Left renal pelvis (tissue), 4 donors: ENCODE results near the gene QKI. TPM values are rescaled to one million over a fixed set of nuclear protein-coding genes. Genes with fewer than 3 reads are reported as not detected.
A peak's percentile ranks its signal among the peaks of the same experiment; 100 is the strongest.
"Not testable (repeated sequence)": the region's sequence is repeated elsewhere in the genome, so short reads cannot be mapped to it uniquely, and the experiment has no call there.

ENCODE experiments used
- DNase-seq, 4 donors: peaks; one replicate each; pipeline ENCODE4 v3.0.0-alpha.2; 2013; ENCODE audit warnings: low read depth in 4 of 4, low spot score in 3 of 4
- polyA plus RNA-seq, 4 donors: library from polyadenylated mRNA; unstranded; fragments of 120-200 nt; gene quantifications; one replicate each; pipeline ENCODE4 v1.2.1, GENCODE V29; 2013; ENCODE audit not compliant: insufficient read length in 4 of 4

Gene QKI
- 100 to 1,000 TPM; 159 to 228 (median 212) TPM for polyA plus RNA-seq

DNA sequence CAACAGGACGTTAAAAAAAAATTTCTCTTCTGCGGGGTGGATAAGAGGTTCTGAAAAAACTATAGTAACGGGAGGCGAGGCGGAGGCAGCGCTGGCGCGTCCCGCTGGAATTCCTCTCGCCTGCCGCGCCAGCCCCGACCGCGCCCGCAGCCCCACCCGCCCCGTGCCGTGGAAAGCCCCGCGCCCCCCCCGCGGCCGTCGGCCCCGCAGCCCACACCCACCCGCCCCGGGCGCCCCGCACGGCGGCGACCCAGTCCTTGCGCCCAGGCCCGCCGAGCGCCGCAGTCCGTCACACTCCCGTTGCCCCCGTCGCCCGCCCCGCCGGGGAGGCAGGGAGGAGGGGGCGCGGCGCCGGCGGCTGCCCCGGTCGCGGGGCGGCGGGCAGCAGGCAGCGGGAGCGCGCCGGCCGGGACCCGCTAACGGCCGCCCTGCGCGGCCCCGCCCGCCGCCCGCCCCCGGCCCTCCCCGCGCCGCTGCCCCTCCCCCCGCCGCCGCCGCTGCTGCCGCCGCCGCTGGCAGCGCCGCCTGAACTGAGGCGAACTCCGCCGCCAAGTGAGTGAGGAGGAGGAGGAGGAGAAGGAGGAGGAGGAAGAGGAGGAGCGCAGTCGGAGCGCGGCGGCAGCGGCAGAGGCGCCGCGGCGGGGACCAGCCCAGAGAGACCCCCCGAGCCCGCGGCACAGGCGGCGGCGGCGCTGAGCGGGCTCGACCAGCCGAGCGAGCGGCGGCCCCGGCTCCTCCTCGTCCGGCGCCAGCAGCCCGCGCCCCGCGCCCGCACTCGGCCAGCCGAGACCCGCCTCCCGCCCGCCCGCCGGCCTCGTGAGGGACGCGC is at the start of gene QKI:
Gene QKI (plus strand): TSS at position 602 of the 829 bp plus-strand sequence. CDS start 476 bp downstream, outside the sequence.
- DNase-seq: peak in 1 of 4 donors; percentile 55

DNA sequence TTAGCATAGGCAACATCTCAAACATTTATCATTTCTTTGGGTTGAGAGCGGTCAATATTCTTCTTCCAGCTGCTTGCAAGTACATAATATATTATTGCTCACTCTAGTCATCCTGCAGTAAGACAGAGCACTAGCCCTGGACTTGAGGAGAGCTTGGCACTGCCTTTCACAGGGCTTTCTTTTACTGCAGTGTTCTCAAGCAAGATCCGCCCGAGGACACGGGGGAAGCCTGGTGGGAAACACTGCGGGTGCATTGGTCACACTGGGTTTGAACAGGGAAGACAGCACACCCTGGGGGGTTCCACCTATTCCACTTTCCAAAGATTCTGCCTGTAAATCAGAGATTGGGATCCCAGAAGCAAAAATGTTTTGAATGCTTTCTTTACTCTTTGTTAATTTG is 48.2 kb upstream of the QKI start:
- DNase-seq: no peak

DNA sequence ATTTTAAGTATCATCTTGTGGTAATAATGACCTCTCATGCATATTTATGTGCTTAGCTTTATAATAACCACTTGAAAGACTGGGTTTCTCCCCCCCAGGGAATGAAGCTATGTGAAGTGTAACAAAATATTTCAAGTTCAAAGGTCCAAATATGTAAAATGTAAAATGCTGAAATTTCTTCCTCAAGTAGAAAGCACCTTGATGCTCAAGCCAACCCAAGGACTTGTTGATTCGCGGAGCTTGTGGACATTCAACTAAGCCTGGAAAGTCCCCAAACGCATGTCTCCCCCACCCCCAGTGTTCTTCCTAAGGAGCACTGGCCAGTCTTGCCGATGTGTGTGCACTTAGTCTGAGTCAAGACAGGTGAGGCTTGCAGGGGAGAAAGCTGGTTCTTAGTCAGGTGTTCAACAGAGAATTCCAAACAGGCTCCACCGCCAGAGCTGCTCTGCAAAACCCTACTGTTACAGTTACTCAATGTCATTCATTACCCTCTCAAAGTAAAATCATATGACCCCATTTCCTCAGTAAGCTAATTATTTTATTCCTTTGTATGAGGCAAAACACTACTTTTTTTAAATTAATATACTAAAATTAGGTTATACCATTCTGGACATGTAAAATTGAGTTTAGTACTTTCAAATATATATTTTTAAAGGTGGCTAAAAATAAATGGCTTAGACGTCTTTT is 46.9 kb upstream of the QKI start:
- DNase-seq: no peak

DNA sequence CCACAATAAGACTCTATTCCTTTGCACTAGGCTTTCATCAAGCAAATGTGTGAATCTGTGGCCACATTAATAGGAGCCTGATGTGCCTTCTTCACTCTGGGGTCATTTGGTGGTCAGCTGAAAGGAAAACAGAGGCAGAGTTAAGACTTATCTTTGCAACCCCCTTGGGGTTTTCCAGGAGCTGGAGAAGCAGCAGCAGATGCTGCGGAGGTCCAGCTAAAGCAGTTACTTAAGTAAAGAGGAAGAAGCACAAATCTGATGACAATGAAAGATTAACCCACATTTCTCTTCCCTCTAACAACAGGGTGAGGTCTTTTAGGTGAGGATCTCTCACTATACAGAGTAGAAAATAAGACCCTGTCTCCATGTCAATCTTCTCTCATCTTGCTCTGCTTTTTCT is 45.4 kb upstream of the QKI start:
- no peak for DNase-seq

DNA sequence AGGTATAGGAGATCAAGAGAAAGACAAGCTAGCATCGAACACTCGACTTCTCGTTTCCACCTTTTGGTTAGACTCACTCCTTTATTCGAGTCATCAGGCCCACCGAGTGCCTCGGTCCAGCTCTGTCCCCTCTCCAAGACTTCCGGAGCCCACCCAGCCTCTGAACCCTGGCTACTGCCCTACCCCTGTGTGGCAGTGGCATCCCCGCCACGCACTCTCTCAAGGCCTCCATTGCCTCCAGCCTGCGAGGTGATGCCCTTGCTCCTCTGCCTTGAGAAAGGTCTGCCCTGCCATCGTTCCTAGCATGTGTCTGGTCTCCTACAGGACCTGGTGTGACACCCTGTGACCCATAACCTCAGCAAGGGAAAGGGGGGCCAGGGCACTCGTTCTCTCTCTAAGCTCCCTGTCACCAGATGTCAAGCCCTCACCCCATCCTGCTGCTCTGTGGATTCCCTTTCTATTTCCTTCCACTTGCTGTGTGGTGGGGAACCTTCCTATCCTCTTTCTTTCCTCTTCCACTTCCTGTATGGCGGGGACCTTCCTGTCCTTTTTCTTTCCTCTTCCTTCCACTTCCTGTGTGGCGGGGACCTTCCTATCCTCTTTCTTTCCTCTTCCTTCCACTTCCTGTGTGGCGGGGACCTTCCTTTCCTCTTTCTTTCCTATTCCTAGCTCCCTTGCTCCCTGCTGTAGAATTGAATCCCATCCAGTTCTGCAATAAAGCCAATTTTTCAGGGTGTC is 44.7 kb upstream of the QKI start:
- DNase-seq: no peak

DNA sequence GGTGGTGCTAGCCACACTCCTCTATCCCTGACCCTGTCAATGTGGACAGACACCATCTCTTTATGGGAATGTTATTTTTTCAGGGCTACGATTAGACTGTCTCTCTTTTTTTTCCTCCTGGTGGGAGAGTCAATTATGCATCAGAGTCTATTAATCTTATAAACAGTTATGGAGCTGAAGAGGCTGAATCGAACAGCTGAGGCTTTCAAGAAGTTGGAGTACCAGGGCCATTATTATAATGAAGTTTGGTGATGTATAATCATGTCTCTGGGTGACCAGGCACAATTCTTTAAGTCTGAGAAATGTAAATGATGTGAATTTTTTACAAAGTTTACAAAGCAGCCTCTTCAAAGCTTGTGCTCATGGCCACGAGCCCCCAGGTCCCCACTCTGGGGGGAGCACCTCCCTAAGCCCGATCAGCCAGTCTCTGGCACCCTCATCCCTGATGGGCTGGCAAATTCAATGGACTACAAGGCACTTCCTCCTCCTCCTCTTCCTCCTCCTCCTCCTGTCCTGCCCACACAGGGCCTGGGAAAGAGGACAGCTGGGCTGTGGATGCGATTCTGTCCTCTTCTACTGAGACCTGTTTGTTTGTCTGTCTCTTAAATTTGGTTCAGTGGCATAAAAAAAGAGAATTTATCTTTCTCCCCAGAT is 43.9 kb upstream of the QKI start:
- no peak for DNase-seq

DNA sequence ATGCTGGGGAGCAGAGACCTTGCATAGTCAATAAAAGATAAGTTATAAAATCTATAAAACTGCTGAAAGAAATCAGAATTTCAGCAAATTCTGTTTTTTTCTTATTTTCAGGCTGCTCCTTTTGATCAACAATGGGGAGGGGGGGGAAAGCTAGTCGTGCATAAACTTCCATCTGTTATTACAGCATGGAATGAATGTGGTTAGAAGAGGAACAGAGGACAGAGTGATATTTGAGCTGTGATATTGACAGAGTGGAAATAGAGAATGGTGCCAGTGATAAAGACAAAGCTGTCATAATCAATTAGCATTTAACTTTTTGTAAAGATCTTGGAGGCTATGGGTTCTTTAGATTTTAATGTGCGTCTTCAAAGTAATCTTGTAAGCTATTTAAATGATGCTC is 43.4 kb upstream of the QKI start:
- no peak for DNase-seq

DNA sequence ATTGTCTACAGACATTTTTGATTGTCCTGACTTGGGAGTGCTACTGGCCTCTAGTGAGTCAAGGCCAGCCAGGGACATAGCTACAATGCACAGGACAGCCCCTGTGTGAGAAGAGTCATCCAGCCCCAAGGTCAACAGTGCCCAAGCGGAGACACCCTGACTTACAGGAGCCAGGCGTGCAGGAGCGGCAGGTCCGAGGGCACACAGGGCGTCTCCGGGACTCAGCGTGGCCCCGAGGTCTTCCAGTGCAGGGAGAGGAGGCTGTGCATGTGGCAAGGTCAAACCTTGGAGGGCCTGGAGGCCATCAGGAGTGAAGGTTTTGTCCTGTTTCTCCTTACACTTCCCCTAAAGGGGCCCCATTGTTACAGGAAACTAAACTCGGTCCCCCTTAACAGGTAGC is 41.3 kb upstream of the QKI start:
- no peak for DNase-seq

DNA sequence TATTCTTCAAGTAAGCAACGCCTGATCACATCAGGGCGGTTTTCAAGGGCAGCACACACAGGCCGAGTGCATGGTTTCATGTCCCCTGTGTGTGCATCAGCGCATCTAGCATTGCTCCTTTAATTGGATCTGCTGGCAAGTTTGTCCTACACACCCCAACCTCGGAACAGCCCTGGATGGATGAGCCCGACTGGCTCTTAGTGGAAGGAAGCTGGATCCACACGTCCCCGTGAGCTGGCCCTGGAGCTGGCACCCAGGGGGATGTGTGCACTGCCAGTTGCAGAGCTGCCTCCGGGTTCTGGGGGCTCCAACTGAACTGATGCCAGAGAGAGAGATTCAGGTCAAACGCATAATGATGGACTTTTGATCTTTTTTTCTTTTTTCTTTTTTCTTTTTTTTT is 39.2 kb upstream of the QKI start:
- DNase-seq: no peak

DNA sequence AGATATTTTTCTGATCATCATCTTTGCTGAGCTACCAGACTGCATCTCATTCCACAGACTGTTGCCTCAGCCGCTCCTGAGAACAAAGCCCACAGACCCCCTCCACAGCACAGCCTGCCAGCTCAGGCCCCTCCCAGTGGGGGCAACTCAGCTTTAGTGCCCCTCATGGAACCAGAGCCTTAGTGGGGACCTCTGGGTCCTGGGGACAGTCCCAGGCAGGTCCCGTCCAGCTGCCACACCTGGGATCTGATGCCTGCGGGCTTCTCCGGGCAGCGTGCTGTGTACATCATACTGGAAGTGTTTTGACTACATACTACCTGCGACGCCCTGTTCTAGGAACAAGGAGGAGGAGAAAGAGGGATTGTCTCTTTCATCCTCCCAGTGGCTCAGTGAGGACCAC is 38.3 kb upstream of the QKI start:
- DNase-seq: no peak

DNA sequence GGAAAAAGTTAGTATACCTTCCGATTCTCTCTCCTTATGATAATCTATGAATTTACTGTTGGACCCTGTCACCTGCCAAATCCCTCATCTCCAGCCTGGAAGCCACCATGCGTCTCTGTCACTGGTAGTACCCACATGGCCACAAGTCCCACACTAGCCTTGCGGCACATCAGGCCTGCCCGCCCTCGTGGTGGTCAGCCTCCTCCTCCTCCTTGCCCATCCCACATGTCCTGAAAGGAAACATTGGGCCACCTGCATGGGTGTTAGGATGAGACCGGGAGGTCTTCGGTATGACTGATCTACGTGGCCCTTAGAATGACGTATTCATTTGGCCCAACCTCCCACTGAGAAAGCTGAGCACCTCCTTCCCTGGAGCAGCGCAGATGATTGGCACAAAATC is 37.0 kb upstream of the QKI start:
- DNase-seq: no peak

DNA sequence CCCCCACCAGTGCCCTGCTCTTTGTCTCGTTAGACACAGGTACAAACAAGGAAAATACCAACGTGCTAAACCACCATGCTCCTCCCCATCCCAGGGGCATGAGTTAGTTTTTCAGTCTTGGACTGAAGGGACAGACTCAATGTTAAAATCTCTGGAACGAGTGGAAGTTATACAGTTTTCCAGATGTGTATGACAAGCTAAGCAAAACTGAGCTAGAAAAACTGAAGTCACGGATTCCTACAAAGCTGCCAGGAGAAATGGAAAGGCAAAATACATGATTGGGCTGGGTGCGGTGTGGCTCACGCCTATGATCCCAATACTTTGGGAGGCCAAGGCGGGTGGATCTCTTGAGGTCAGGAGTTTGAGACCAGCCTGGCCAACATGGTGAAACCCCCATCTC is 34.3 kb upstream of the QKI start:
- no peak for DNase-seq

DNA sequence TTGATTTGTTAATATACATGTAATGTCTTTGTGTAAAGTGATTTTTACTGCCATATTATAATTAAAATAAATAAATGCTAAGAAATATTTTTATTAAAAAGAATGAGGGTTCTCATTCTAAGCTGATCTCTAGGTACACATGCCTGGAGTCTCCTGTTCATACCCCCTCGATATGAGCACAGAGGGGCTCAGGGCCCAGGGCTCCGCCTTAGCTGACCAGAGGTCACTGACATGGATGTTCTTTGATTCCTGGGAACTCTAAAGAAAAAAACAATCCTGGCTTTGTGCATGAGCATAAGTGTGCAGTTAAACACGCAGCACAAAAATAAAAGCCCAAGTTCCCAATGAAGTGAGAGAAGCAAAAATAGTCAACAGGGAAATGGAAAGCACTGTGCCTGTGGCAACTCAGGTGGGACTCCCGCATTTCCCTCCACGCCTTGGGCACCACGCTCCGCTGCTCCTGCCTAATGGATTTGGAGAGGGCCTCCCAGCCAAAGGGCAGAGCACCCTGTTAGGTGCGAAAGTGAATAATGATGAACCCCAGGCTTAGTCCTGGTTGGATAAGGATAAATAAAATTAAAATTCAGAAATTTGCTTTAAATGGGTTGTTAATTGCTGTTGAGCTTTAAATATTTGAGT is 33.3 kb upstream of the QKI start:
- DNase-seq: no peak

DNA sequence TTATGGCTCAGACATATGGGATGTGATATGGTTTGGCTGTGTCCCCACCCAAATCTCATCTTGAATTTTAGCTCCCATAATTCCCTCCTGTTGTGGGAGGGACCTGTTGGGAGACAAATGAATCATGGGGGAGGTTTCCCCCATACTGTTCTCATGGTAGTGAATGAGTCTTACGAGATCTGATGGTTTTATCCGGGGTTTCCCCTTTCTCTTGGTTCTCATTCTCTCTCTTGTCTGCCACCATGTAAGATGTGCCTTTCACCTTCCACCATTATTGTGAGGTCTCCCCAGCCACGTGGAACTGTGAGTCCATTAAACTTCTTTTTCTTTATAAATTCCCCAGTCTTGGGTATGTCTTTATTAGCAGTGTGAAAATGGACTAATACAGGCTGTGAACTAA is 31.1 kb upstream of the QKI start:
- not testable (repeated sequence) for DNase-seq

DNA sequence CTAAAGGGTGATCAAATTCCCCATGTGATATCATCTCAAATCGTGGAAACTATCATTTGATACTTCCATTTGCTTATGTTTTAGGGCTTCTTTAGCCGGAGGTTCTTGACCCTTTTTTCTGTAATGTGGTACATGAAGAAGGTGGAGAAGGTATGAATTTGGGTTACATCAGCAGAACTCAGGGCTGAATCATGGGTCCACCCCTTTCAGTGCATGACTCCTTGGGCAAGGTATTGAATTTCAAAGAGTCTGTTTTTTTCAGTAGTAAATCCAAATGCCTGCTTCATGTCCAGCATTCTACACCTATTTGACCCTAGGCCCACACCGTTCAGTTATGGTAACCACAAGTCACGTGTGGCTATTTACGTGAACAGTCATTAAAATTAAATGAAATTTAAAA is 30.6 kb upstream of the QKI start:
- DNase-seq: no peak

DNA sequence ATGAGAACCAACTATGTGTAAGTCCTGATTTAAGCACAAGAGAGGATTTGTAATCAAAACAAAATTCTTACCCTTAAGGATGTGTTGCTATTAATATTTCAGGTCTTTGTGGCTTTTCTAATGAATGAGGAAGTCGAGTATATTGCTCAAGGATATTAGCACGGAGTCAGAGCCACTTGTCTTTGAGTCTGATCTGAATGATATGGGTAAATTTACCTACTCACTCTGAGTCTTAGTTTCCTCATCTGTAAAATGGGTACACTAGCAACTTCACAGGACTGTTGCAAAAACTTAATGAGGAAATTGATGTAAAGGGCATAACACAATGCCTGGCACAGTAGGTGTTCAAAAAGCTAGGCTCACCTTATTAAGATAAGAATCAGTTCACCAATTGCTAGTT is 30.0 kb upstream of the QKI start:
- DNase-seq: no peak

DNA sequence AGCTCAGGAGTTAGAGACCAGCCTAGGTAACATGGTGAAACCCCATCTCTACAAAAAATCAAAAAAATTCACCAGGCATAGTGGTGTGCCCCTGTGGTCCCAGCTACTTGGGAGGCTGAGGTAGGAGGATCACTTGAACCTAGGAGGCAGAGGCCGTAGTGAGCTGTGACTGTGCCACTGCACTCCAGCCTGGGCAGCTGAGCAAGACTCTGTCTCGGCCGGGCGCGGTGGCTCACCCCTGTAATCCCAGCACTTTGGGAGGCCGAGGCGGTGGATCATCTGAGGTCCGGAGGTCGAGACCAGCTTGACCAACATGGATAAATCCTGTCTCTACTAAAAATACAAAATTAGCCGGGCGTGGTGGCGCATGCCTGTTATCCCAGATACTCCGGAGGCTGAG is 29.0 kb upstream of the QKI start:
- not testable (repeated sequence) for DNase-seq

DNA sequence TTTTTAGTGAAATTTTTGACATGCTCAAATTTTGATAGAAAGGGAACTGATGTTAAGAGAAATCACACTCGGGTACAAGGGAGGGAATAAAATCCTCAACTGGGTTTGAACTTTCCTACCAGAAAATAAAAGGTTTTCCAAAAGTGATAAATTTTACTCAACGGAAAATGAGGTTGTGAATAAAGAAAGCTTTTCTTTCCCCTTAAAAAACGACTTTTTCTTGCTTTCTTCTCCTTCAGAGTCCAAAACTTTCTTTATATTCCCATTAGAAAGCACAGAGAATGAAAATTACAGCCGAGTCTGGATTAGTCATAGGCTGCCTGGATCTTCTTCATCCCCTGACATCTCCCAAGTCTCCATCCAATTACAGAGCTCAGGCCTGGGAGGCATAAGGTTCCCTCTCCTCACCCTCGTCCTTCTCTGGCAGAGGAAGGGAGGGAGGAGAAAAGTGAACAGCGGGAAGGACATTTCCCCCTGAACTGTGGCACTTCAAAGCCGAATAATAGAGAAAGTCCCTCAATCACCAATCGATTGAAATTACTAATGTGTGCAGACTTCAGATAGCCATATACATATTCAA is 28.1 kb upstream of the QKI start:
- no peak for DNase-seq

DNA sequence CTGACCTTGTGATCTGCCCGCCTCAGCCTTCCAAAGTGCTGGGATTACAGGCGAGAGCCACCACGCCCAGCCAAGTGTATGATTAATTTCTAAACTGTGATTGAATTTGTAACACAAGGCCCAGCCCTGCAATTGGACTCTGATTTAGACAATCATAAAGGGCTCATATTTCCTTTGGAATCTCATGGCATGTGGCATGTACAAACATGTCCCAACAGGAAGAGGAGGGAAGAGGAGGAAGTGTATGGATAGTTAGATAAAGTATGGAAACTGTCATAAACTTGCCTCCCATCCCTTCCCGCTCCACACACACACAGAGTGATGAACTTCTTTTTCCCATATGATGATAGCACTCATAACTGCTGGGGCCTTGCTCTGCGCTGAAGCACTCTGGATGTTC is 27.2 kb upstream of the QKI start:
- DNase-seq: no peak

DNA sequence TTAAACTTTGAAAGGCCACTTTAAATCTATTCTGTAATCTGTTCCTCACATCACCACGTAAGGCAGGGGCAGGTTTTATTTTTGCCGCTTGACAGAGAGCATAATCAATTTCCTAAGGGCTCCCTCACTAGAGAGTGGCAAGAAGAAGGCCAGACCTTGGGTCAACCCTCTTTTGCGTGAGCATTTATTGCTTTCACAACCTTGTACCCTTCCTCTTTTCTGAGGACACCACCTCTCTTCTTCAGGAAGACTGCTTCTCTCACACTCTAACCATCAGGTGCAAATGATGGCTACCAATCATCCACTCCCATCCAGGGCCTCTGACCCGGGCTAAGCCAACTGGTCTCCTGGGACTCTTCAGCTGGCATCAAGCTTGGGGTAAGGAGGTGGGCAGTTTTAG is 25.2 kb upstream of the QKI start:
- DNase-seq: no peak
